GM12864 (cell line): ENCODE measurements around the gene IFNGR2.
"Not testable (repeated sequence)": the region's sequence is repeated elsewhere in the genome, so short reads cannot be mapped to it uniquely, and the experiment has no call there.

Source experiments
- DNase-seq: peaks from one replicate; pipeline ENCODE4 v3.0.0-alpha.2; 2011; ENCODE audit warnings: low read depth
- H3K4me3 ChIP-seq: 2 replicates; pipeline ENCODE4 v1.5.1; 2011; ENCODE audit warnings: mild to moderate bottlenecking, low read depth, low read length, control low read depth
- CTCF ChIP-seq: IDR thresholded peaks from 2 replicates; pipeline ENCODE4 v1.5.1; 2011; ENCODE audit warnings: low read depth, mild to moderate bottlenecking, moderate library complexity, low read length, control low read depth, inconsistent platforms; ENCODE audit errors: missing control alignments

Gene IFNGR2

GRCh38 chr21:33360881-33361602, 42.2 kb upstream of the IFNGR2 start:
- H3K4me3 ChIP-seq: peak overlapping the region; percentile 33; the same call in 1 of the 2 replicates
- TF ChIP-seq CTCF: peak; percentile 97
- peak; percentile 68 for DNase-seq

GRCh38 chr21:33362044-33362555, 41.1 kb upstream of the IFNGR2 start:
- peak; percentile 79 for DNase-seq
- H3K4me3 ChIP-seq: no peak overlapping the region; the same call in 1 of the 2 replicates
- TF ChIP-seq CTCF: no peak

GRCh38 chr21:33363911-33364609, 39.2 kb upstream of the IFNGR2 start:
- not testable (repeated sequence) for DNase-seq, H3K4me3 ChIP-seq

- no peak overlapping the region for H3K4me3 ChIP-seq
- no peak for TF ChIP-seq CTCF
- DNase-seq: no peak
Observed at GRCh38 chr21:33364830-33365229, 38.4 kb upstream of the IFNGR2 start.

- no peak overlapping the region for H3K4me3 ChIP-seq
- DNase-seq: no peak
- TF ChIP-seq CTCF: no peak
Observed at GRCh38 chr21:33367309-33367973, 35.8 kb upstream of the IFNGR2 start.

- TF ChIP-seq CTCF: no peak
- no peak for DNase-seq
- H3K4me3 ChIP-seq: no peak overlapping the region
Observed at GRCh38 chr21:33368124-33368523, 35.1 kb upstream of the IFNGR2 start.

GRCh38 chr21:33368576-33368975, 34.6 kb upstream of the IFNGR2 start:
- H3K4me3 ChIP-seq: no peak overlapping the region
- no peak for TF ChIP-seq CTCF
- DNase-seq: no peak
